BJ (cell line): ENCODE measurements around the gene PIGR. TPM values are rescaled to one million over a fixed set of nuclear protein-coding genes. Genes with fewer than 3 reads are reported as not detected.
"Not testable (repeated sequence)": the region's sequence is repeated elsewhere in the genome, so short reads cannot be mapped to it uniquely, and the experiment has no call there.

Experiments
- CTCF ChIA-PET: fragments of 350-600 bp; formaldehyde crosslinking; extraction: SDS; loops from one replicate; lab custom pipeline; 2021; ENCODE audit warnings: antibody characterized with exemption, inconsistent platforms; lab: Yijun Ruan, JAX
- POLR2A ChIA-PET: fragments of 300-600 bp; sonication (Branson Sonifier 250); formaldehyde crosslinking; extraction: SDS; loops from one replicate; lab custom pipeline; 2021; ENCODE audit warnings: antibody characterized with exemption; lab: Charles Lee
- DNase-seq: peaks from one replicate; pipeline ENCODE4 v3.0.0-alpha.2; 2011; ENCODE audit warnings: low read depth
- H3K27me3 ChIP-seq: 2 replicates; pipeline ENCODE4 v1.6.0; 2011; ENCODE audit warnings: low read length; ENCODE audit not compliant: control insufficient read depth, insufficient read depth
- H3K36me3 ChIP-seq: 2 replicates; pipeline ENCODE4 v1.5.1; 2011; ENCODE audit warnings: low read length; ENCODE audit not compliant: control insufficient read depth, insufficient read depth
- H3K4me3 ChIP-seq: 2 replicates; pipeline ENCODE4 v1.5.1; 2011; ENCODE audit warnings: low read depth, mild to moderate bottlenecking, control low read depth, low read length
- polyA plus RNA-seq: library from polyadenylated mRNA; depleted of rRNA; stranded (reverse); fragments of >200 nt; gene quantifications from 2 replicates; pipeline ENCODE4 v1.2.3, GENCODE V29; 2011
- TF ChIP-seq, protein P1 (sequence below): IDR thresholded peaks from 2 replicates; pipeline ENCODE4 v1.5.1; 2011; ENCODE audit warnings: low read depth, mild to moderate bottlenecking, control low read depth, inconsistent platforms, low read length, moderate library complexity; ENCODE audit not compliant: insufficient read depth

The PIGR gene
- polyA plus RNA-seq, 1 experiment, result not detected

DNA sequence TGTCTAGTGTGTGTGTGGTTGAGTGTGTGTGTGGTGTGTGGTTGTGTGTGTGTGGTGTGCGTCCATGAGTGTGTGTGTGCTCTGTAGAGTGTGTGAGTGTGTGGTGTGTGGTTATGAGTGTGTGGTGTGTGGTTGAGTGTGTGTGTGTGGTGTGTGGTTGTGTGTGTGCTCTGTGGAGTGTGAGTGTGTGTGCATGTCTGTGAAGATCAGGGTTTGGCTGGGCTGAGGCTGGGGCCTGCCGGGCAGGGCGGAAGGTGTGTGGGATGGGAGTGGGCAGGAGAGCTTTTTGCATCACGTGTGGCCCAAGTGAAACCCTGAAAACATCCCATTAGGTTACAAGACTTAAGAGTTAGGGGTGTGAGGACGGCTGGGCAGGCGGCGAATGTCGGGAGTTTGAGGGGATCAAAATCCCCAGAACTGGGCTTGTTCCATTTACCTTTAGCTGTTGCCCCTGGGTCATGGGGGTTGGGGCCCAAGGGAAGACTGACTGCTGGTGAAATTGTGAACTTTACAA lies 21.6 kb downstream of the PIGR start:
- POLR2A ChIA-PET, result no interaction called here
- no peak overlapping the region for H3K4me3 ChIP-seq
- no peaks in the 10 kb centered on the region for H3K36me3 ChIP-seq
- TF ChIP-seq, protein P1, sequence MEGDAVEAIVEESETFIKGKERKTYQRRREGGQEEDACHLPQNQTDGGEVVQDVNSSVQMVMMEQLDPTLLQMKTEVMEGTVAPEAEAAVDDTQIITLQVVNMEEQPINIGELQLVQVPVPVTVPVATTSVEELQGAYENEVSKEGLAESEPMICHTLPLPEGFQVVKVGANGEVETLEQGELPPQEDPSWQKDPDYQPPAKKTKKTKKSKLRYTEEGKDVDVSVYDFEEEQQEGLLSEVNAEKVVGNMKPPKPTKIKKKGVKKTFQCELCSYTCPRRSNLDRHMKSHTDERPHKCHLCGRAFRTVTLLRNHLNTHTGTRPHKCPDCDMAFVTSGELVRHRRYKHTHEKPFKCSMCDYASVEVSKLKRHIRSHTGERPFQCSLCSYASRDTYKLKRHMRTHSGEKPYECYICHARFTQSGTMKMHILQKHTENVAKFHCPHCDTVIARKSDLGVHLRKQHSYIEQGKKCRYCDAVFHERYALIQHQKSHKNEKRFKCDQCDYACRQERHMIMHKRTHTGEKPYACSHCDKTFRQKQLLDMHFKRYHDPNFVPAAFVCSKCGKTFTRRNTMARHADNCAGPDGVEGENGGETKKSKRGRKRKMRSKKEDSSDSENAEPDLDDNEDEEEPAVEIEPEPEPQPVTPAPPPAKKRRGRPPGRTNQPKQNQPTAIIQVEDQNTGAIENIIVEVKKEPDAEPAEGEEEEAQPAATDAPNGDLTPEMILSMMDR, result no peak
- DNase-seq, result no peak
- H3K27me3 ChIP-seq, result no peaks in the 10 kb centered on the region; the same call in 1 of the 2 replicates
- CTCF ChIA-PET, result interaction anchor here (1.0 to 1.7 kb wide), 4 partner anchors 10 to 266 kb away, joined by 3 to 4 read pairs (median 3); no protein-coding TSS in a partner anchor

DNA sequence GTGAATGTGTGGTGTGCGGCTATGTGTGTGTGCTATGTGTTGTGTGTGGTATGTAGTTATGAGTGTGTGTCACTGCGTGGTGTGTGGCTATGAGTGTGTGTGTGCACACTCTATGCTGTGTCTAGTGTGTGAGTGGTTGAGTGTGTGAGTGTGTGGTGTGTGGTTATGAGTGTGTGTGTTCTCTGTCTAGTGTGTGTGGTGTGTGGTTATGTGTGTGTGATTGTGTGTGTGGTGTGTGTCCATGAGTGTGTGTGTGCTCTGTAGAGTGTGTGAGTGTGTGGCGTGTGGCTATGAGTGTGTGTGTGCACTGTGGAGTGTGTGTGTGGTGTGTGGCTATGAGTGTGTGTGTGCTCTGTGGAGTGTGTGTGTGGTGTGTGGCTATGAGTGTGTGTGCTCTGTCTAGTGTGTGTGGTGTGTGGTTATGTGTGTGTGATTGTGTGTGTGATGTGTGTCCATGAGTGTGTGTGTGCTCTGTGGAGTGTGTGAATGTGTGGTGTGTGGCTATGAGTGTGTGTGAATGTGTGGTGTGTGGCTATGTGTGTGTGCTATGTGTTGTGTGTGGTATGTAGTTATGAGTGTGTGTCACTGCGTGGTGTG lies 22.2 kb downstream of the PIGR start:
- CTCF ChIA-PET, result interaction anchor here (1.0 to 1.7 kb wide), 3 partner anchors 10 to 265 kb away, joined by 3 to 4 read pairs (median 3); no protein-coding TSS in a partner anchor
- H3K36me3 ChIP-seq, H3K4me3 ChIP-seq, POLR2A ChIA-PET, DNase-seq, H3K27me3 ChIP-seq: not testable (repeated sequence)

DNA sequence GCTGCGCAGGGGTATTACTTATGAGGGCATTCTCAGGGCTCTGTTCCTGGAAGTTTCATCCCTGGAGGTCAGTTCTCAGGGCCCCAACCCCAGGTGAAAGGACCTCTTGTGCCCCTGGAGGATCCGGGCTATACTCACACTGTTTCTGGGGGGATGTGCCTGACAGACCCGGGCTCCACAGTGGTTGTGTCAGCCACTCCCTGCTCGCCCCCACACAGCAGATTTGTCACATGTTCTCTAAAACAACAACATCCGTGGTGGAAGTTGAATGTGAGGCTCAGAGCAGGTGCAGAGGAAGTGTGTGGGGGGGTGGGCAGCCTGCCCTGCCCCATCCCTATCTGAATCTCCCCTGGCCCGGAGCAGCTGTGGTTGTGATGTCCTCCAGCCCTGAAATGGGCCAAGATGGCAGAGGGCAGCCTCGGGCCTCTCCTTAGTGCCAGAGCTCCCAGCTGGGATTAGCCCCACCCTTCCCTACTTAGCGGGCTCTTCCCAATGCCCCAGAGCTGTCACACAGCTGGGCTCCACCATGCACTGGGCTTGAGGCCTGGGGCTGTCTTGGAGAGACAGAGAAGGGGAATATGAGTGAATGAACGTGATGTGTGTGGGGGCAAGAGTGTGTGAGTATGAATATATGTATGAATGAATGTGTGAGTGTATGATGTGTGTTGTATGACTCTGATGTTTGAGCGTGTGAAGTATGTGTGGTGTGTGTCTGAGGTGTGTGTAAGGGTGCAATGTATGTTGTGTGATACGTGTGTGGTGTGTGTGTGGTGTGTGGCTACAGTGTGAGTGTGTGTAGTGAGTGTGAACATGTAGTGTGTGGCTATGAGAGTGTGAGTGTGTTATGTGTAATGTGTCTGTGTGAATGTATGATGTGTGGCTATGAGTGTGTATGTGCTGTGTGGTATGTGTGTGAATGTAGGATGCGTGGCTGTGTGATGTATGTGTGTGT lies 23.0 kb downstream of the PIGR start:
- Histone ChIP-seq H3K36me3 (no peaks in the 10 kb centered on the region), H3K27me3 (no peaks in the 10 kb centered on the region; the same call in none of the 2 replicates), H3K4me3 (no peak overlapping the region)
- DNase-seq, result no peak
- ChIA-PET POLR2A (no interaction called here), CTCF (interaction anchor here (0.7 to 3.3 kb wide), 2 partner anchors 11 to 114 kb away, joined by 3 to 28 read pairs; no protein-coding TSS in a partner anchor)
- TF ChIP-seq, protein P1, result no peak

DNA sequence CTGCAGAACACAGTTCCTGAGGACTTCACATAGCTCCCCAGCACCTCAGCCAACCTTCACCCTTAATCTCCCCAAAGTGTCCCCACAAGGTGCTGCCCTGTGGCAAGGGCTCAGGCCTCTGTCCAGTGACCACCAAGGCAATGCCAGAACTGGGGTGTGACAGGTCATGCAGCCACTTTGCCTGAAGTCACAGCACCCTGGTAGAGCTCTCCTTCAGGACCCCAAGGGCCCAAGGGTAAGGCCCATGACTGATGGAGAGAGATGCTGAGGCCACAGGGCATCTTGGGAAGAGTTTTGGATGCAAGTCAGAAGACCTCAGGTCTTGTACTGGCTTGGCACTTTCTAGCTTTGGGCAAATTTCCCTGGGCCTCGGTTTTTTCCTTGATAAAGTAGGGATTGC lies 23.7 kb downstream of the PIGR start:
- Histone ChIP-seq H3K4me3 (no peak overlapping the region), H3K27me3 (no peaks in the 10 kb centered on the region; the same call in none of the 2 replicates), H3K36me3 (no peaks in the 10 kb centered on the region)
- DNase-seq, result no peak
- ChIA-PET CTCF (interaction anchor here (0.7 to 3.3 kb wide), 2 partner anchors 10 to 113 kb away, joined by 3 to 28 read pairs; no protein-coding TSS in a partner anchor), POLR2A (no interaction called here)
- TF ChIP-seq, protein P1, result no peak

DNA sequence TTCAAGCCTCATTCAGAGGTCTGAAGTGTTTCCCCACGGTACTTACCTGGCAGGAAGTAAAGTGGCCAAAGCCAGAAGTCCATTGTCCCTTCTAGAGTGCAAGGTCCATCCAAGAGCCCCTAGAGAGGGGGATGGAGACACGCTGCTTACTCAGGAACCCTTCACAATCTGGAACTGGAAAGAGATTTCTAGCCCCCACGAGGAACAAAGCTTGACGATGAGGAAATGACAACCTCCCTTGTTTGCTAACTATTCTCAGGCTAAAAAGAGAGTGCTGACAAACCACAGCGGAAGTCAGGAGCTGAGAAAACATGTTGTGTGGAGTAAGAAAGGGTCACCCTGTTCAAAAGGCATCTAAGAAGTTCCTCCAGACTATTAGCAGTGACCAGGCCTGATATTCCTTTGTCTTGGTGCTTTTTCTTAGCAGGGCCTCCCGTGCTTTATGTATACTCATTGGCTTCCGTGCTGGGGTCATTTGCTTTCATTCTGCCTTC lies 24.4 kb downstream of the PIGR start, which contains the start of gene FCMR:
FCMR (minus strand) TSS at position 170 of the 494 bp plus-strand sequence; CDS start at position 83, 87 bp downstream.
- H3K27me3 ChIP-seq, result no peaks in the 10 kb centered on the region; the same call in none of the 2 replicates
- no peaks in the 10 kb centered on the region for H3K36me3 ChIP-seq
- ChIA-PET CTCF (interaction anchor here (1.1 to 3.3 kb wide), 2 partner anchors 9 to 10 kb away, joined by 5 to 28 read pairs; no protein-coding TSS in a partner anchor), POLR2A (no interaction called here)
- no peak within 1 kb of the TSS for H3K4me3 ChIP-seq
- DNase-seq, result no peak
- TF ChIP-seq, protein P1, result no peak
